Transverse colon (tissue), 3 donors: Measurements from ENCODE around the gene ABL1.

Source experiments
- EP300 ChIP-seq: sonication (generic); formaldehyde crosslinking; IDR thresholded peaks from one replicate; pipeline ENCODE4 v1.6.1; 2017; ENCODE audit warnings: antibody characterized with exemption, low read depth
- POLR2A ChIP-seq: fragments of 450-650 bp; IDR thresholded peaks from one replicate; pipeline ENCODE4 v1.6.1; 2016; ENCODE audit warnings: antibody characterized with exemption, mild to moderate bottlenecking, moderate library complexity
- TF ChIP-seq, protein P1 (sequence below), 5 experiments: fragments of 200-600 bp in 3 of 5; fragments of 450-650 bp in 2 of 5; sonication (generic) in 3 of 5; IDR thresholded peaks; 1 replicate in 2 of 5; 2 replicates in 3 of 5; pipeline ENCODE4 v1.5.1; 2016 to 2017; ENCODE audit warnings: antibody characterized with exemption in 5 of 5, inconsistent platforms in 3 of 5, mild to moderate bottlenecking in 2 of 5, moderate library complexity in 1 of 5

DNA sequence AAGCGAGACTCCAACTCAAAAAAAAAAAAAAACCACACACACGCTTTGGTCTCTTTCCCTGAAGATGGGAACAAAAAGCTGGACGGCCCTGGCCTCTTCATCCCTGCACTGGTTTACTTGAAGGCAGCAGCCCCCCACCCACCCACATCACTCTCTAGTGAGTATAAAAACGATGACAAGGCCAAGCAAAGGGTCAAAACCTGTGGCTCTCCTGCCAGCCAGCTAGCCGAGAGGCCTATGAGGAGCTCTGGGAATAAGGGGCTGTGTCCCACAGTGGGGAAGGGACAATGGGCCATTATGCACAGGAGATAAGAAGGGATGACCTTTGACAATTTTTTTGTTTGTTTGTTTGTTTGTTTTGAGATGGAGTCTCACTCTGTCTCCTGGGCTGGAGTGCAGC is 48.4 kb downstream of the ABL1 start:
- TF ChIP-seq POLR2A, result no peak
- TF ChIP-seq, protein P1, sequence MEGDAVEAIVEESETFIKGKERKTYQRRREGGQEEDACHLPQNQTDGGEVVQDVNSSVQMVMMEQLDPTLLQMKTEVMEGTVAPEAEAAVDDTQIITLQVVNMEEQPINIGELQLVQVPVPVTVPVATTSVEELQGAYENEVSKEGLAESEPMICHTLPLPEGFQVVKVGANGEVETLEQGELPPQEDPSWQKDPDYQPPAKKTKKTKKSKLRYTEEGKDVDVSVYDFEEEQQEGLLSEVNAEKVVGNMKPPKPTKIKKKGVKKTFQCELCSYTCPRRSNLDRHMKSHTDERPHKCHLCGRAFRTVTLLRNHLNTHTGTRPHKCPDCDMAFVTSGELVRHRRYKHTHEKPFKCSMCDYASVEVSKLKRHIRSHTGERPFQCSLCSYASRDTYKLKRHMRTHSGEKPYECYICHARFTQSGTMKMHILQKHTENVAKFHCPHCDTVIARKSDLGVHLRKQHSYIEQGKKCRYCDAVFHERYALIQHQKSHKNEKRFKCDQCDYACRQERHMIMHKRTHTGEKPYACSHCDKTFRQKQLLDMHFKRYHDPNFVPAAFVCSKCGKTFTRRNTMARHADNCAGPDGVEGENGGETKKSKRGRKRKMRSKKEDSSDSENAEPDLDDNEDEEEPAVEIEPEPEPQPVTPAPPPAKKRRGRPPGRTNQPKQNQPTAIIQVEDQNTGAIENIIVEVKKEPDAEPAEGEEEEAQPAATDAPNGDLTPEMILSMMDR (IDR thresholded peaks at IDR 0.05), result no peak
- TF ChIP-seq EP300, result no peak
